ENCODE measurements around the gene ZNF831.

Gene ZNF831

GRCh38 chr20:59160389-59161115, 3.1 kb upstream of the ZNF831 start:
- no peaks in the 10 kb centered on the region for H4K20me1 ChIP-seq (ENCODE audit: insufficient read depth, low read length)
- H2AFZ ChIP-seq (ENCODE audit: low read length) = no peak overlapping the region
- no peak overlapping the region for H3K4me3 ChIP-seq (ENCODE audit: low read length)
- H3K27me3 ChIP-seq (replicated peaks; ENCODE audit: insufficient read depth, low read length) = peaks cover 93% of the 10 kb centered on the region
- no peak overlapping the region for H3K9ac ChIP-seq (ENCODE audit: low read length)
- no peak overlapping the region for H3K4me2 ChIP-seq (ENCODE audit: low read depth, low read length)
- TF ChIP-seq, protein P1, sequence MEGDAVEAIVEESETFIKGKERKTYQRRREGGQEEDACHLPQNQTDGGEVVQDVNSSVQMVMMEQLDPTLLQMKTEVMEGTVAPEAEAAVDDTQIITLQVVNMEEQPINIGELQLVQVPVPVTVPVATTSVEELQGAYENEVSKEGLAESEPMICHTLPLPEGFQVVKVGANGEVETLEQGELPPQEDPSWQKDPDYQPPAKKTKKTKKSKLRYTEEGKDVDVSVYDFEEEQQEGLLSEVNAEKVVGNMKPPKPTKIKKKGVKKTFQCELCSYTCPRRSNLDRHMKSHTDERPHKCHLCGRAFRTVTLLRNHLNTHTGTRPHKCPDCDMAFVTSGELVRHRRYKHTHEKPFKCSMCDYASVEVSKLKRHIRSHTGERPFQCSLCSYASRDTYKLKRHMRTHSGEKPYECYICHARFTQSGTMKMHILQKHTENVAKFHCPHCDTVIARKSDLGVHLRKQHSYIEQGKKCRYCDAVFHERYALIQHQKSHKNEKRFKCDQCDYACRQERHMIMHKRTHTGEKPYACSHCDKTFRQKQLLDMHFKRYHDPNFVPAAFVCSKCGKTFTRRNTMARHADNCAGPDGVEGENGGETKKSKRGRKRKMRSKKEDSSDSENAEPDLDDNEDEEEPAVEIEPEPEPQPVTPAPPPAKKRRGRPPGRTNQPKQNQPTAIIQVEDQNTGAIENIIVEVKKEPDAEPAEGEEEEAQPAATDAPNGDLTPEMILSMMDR (IDR thresholded peaks at IDR 0.05; ENCODE audit: low read length) = no peak
- no peak for TF ChIP-seq EZH2 (optimal IDR thresholded peaks at IDR 0.05; ENCODE audit: low read depth, low read length)
- no peak for TF ChIP-seq EZH2phosphoT487 (IDR thresholded peaks at IDR 0.05; ENCODE audit: low read length)
- H3K4me1 ChIP-seq (ENCODE audit: low read length) = no peaks in the 10 kb centered on the region
- H3F3A ChIP-seq (ENCODE audit: insufficient read depth, low read length) = no peaks in the 10 kb centered on the region
- no peaks in the 10 kb centered on the region for H3K79me2 ChIP-seq (ENCODE audit: low read length)
- no peak overlapping the region for H3K27ac ChIP-seq (ENCODE audit: low read length)
- no peaks in the 10 kb centered on the region for H3K9me3 ChIP-seq (replicated peaks; ENCODE audit: insufficient read depth, low read length)
- H3K36me3 ChIP-seq (replicated peaks; ENCODE audit: insufficient read depth, low read length) = no peaks in the 10 kb centered on the region
- no peaks in the 10 kb centered on the region for H3K9me2 ChIP-seq (replicated peaks; ENCODE audit: insufficient read depth, low read length)
- DNase-seq = no peak

- Histone ChIP-seq H3K36me3 (replicated peaks; ENCODE audit: insufficient read depth, low read length) (no peaks in the 10 kb centered on the region), H3F3A (ENCODE audit: insufficient read depth, low read length) (no peaks in the 10 kb centered on the region), H3K4me2 (ENCODE audit: low read depth, low read length) (no peak overlapping the region), H3K9me2 (replicated peaks; ENCODE audit: insufficient read depth, low read length) (no peaks in the 10 kb centered on the region), H3K79me2 (ENCODE audit: low read length) (no peaks in the 10 kb centered on the region), H3K27me3 (replicated peaks; ENCODE audit: insufficient read depth, low read length) (peaks cover 95% of the 10 kb centered on the region), H2AFZ (ENCODE audit: low read length) (no peak overlapping the region), H3K4me1 (ENCODE audit: low read length) (no peaks in the 10 kb centered on the region), H3K9ac (ENCODE audit: low read length) (no peak overlapping the region), H3K27ac (ENCODE audit: low read length) (no peak overlapping the region), H4K20me1 (ENCODE audit: insufficient read depth, low read length) (no peaks in the 10 kb centered on the region), H3K9me3 (replicated peaks; ENCODE audit: insufficient read depth, low read length) (no peaks in the 10 kb centered on the region), H3K4me3 (ENCODE audit: low read length) (no peak overlapping the region)
- TF ChIP-seq, protein P1 (IDR thresholded peaks at IDR 0.05; ENCODE audit: low read length) = no peak
- TF ChIP-seq EZH2 (optimal IDR thresholded peaks at IDR 0.05; ENCODE audit: low read depth, low read length) = no peak
- DNase-seq = no peak
These were observed 1.9 kb upstream of the ZNF831 start for GRCh38 chr20:59161721-59162120.

GRCh38 chr20:59164686-59165391, 1.2 kb downstream of the ZNF831 start:
- no peak for TF ChIP-seq EZH2phosphoT487 (IDR thresholded peaks at IDR 0.05; ENCODE audit: low read length)
- no peak for TF ChIP-seq EZH2 (optimal IDR thresholded peaks at IDR 0.05; ENCODE audit: low read depth, low read length)
- TF ChIP-seq, protein P1 (IDR thresholded peaks at IDR 0.05; ENCODE audit: low read length) = no peak
- H2AFZ ChIP-seq (ENCODE audit: low read length) = no peak overlapping the region
- no peaks in the 10 kb centered on the region for H3F3A ChIP-seq (ENCODE audit: insufficient read depth, low read length)
- no peaks in the 10 kb centered on the region for H3K4me1 ChIP-seq (ENCODE audit: low read length)
- H3K9me2 ChIP-seq (replicated peaks; ENCODE audit: insufficient read depth, low read length) = no peaks in the 10 kb centered on the region
- no peaks in the 10 kb centered on the region for H4K20me1 ChIP-seq (ENCODE audit: insufficient read depth, low read length)
- H3K9ac ChIP-seq (ENCODE audit: low read length) = no peak overlapping the region
- H3K36me3 ChIP-seq (replicated peaks; ENCODE audit: insufficient read depth, low read length) = no peaks in the 10 kb centered on the region
- H3K4me2 ChIP-seq (ENCODE audit: low read depth, low read length) = no peak overlapping the region
- H3K27me3 ChIP-seq (replicated peaks; ENCODE audit: insufficient read depth, low read length) = peaks cover 91% of the 10 kb centered on the region
- H3K27ac ChIP-seq (ENCODE audit: low read length) = no peak overlapping the region
- H3K79me2 ChIP-seq (ENCODE audit: low read length) = no peaks in the 10 kb centered on the region
- H3K4me3 ChIP-seq (ENCODE audit: low read length) = no peak overlapping the region
- no peak for DNase-seq
- H3K9me3 ChIP-seq (replicated peaks; ENCODE audit: insufficient read depth, low read length) = no peaks in the 10 kb centered on the region
